ENCODE data around the gene SLC7A11.

Gene SLC7A11

DNA sequence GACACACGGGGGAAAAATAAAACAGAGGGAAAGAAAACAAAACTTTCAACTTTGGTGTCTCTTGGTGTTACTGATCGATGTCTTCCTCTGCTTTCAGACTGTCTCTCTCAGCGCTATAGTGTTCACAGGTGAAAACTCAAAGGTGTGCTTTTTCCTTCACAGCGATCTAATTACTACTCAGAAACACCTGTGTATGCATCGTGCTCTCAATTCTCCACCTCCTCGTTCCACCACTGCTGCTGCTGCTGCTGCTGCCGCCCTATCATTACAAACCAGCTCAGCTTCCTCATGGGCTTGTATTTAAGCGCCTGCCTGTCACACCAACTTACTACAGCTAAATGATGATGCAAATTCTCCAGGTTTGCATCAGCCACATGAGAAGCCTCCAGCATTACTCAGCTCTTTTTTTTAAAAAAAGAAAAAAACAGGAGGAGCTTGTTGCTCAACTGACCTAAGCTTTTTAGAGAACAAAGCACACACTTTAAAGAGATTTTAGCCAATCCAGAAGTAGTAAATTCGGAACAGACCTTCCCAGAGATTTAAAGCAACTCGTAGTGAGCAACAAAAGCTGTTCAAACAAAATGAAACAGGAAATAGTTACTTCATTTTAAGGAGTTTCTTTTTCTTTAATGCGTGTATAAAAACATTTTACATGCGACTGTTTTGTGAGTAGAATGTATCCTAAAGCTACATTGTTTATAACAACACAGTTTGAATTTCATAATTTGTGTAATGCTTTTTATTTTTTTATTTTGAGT lies at the start of gene SLC7A11:
TSS of gene SLC7A11 (minus strand) at position 274 of the 758 bp plus-strand sequence. CDS start 280 bp downstream, outside the sequence.
- DNase-seq (ENCODE audit: low read depth in 2 of 2, low spot score in 1 of 2): no peak

GRCh38 chr4:138291431-138291830 lies 49.3 kb upstream of the SLC7A11 start:
- DNase-seq (ENCODE audit: low read depth in 2 of 2, low spot score in 1 of 2): no peak

- DNase-seq (ENCODE audit: low read depth in 2 of 2, low spot score in 1 of 2): no peak
Measured at GRCh38 chr4:138290805-138291204, 48.7 kb upstream of the SLC7A11 start.

- DNase-seq (ENCODE audit: low read depth in 2 of 2, low spot score in 1 of 2): no peak
Measured at GRCh38 chr4:138279286-138279685, 37.1 kb upstream of the SLC7A11 start.

DNA sequence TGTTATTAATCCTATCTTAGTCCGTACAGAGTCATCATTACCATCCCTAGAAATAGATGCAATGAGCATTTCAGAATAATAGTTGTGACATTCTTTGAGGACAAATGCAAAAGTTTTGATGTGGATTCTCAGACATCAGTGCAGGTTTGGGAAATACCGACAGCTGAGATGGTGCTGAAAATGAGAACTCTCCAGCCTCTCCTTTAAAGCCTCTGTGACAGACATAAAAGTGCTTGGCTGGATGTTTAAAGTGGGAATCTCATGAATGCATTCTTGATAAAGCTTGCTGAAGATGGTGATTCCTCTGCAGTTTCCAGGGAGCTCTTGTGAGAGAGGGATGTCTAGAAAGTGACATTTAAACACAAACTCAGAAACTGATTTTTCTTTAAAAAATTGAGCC lies 35.0 kb upstream of the SLC7A11 start:
- no peak for DNase-seq (ENCODE audit: low read depth in 2 of 2, low spot score in 1 of 2)

GRCh38 chr4:138275963-138276621 lies 33.9 kb upstream of the SLC7A11 start:
- DNase-seq (ENCODE audit: low read depth in 2 of 2, low spot score in 1 of 2): no peak

- DNase-seq (ENCODE audit: low read depth in 2 of 2, low spot score in 1 of 2): no peak
Measured at GRCh38 chr4:138275216-138275615, 33.1 kb upstream of the SLC7A11 start.

- no peak for DNase-seq (ENCODE audit: low read depth in 2 of 2, low spot score in 1 of 2)
Measured at GRCh38 chr4:138269175-138269574, 27.0 kb upstream of the SLC7A11 start.

- DNase-seq (ENCODE audit: low read depth in 2 of 2, low spot score in 1 of 2): no peak
Measured at GRCh38 chr4:138267835-138268234, 25.7 kb upstream of the SLC7A11 start.

DNA sequence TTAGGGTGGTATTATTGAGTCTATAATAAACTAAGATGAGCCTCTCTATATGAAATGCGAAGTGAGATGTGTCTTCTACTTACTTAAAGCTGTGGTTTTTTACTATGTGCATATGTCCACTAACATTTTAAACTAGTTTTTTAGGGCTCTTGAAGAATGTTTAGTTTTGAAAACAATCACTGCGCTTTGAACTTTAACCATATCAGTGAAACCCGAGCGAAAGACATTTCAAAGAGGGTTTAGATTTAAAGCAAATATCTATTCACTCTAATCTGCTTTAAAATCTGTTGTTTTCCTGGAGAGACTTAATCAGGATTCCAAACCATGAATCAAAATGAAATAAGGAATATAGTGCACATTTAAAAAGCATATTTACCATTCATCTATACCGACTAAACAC lies 24.8 kb upstream of the SLC7A11 start:
- DNase-seq (ENCODE audit: low read depth in 2 of 2, low spot score in 1 of 2): no peak

GRCh38 chr4:138263247-138263816 lies 21.2 kb upstream of the SLC7A11 start:
- DNase-seq (ENCODE audit: low read depth in 2 of 2, low spot score in 1 of 2): no peak

DNA sequence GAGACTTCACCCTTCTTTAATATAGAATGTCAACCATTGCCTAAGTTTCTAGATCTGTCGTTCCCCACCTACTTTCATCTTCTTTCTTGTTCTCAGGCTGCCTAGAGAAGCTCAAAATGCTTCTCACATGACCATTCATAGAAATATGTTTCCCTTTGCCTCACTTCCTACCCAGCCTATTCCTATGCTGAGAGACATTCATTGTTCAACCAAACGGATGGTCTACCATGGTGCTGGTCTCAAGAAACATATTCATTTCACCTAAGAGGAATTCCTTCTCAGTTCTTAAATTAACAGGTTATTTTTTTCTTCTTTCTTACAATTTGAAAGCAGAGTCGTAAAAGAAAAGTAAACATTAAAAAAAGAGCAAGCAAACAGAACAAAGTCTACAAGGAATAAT lies 20.3 kb upstream of the SLC7A11 start:
- DNase-seq (ENCODE audit: low read depth in 2 of 2, low spot score in 1 of 2): no peak

DNA sequence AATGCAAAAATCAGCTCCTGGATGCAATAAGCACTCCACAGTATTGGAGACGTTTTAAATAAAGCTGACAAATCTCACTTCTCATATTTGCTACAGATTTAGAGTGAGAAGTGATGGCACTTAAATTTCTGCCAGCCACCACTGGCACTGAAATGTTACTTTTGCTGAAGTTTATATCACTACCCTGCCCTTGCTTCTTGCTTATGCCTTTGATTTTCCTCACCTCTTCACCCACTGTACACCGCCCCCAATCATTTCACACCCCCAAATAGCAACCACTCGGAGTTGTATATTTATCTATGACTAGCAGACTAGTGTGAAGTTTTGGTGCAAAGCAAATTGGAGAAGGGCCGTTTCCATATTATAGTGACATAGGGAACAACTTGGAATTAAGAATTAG lies 19.9 kb upstream of the SLC7A11 start:
- DNase-seq (ENCODE audit: low read depth in 2 of 2, low spot score in 1 of 2): no peak

DNA sequence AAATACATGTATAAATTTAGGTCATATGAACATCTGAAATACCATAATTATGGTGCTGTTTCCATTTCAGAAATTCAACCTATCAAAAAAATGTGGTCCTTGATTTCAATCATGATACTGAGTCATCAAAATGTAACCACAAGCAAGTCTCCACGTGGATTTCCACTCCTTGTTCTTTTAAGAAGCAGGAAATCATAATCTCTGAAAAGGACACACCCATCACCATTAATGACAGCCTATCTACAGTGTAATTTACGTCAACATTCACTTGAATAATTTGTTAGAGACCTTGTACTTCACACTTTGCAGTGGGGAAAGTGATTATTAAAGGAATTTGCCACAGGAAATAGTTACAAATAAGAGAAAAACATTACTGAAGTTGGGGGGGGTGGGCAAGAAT lies 17.7 kb upstream of the SLC7A11 start:
- no peak for DNase-seq (ENCODE audit: low read depth in 2 of 2, low spot score in 1 of 2)

- no peak for DNase-seq (ENCODE audit: low read depth in 2 of 2, low spot score in 1 of 2)
Measured at GRCh38 chr4:138259271-138259670, 17.1 kb upstream of the SLC7A11 start.

- DNase-seq (ENCODE audit: low read depth in 2 of 2, low spot score in 1 of 2): no peak
Measured at GRCh38 chr4:138256608-138257007, 14.5 kb upstream of the SLC7A11 start.

DNA sequence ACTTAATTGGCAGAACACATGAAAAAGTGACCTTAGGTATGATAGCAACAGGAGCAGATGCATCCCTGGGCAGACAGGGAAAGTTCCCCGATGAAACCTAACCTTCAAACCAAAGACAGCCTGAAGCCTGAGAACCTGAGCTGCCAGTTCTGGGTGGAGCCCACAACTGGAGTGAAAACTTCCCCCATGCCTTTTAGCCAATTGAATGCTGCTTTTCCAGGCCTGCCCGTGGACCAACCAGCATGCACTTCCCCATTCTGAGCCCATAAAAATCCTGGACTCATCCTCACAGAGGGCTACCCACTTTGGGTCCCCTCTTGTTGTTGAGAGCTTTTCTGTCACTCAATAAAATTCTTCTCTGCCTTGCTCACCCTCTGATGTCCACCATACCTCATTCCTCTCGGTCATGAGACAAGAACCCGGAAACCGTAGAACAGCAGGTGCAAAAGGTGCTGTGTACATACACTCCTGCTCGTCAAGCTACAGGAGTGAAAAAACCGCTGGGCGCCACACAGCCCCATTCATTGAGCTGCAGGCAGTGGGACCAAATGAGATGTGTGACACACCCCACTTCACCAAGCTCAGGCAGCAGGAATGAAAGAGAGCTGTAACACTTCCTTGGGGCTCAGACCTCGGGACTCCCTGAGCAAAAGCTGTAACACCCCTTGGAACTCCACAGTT lies 13.9 kb upstream of the SLC7A11 start:
- DNase-seq (ENCODE audit: low read depth in 2 of 2, low spot score in 1 of 2): no peak

DNA sequence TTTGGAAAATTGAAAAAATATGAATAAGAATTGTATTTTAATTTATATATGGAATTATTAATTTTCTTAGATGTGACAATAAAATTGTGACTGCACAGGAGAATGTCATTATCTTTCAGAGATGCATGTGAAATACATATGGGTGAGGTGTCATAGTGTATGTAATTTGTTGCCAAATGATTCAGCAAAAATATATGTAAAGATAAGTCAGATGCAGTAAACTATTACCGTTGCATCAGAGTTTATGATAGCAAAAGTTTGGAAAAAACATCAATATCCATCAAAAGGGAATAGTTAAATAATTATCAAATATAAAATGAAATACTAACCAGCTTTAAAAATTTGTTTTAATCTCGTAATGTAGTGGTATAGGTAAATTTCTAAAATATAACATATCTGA lies 10.4 kb upstream of the SLC7A11 start:
- no peak for DNase-seq (ENCODE audit: low read depth in 2 of 2, low spot score in 1 of 2)

- DNase-seq (ENCODE audit: low read depth in 2 of 2, low spot score in 1 of 2): no peak
Measured at GRCh38 chr4:138251938-138252337, 9.8 kb upstream of the SLC7A11 start.

- DNase-seq (ENCODE audit: low read depth in 2 of 2, low spot score in 1 of 2): no peak
Measured at GRCh38 chr4:138249132-138249531, 7.0 kb upstream of the SLC7A11 start.

GRCh38 chr4:138248058-138248457 lies 5.9 kb upstream of the SLC7A11 start:
- DNase-seq (ENCODE audit: low read depth in 2 of 2, low spot score in 1 of 2): no peak

DNA sequence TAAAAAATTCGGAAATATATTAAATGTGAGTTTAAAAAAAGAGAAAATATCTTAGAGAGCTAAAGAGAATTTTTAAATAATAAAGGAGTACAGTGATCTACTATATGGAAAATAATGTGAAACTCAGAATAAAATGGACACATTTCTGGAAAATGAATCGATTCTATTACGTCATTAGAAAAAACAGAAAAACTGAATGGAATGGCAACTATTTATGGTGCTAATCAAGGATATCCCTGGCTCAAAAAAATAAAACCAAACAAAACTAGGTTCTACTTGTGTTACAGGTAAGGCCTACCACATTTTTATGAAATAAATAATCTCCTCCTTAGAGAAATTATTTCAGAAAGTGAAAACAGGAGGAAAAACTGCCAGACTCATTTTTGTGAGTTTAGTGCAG lies 5.5 kb upstream of the SLC7A11 start:
- no peak for DNase-seq (ENCODE audit: low read depth in 2 of 2, low spot score in 1 of 2)

All from stimulated activated CD8-positive, alpha-beta memory T cell treated with anti-CD3 and anti-CD28 coated beads, Interleukin-4, amount 100 ng/mL, for 4 hours (primary cell).